Hepatic stellate cell (primary cell): Measurements from ENCODE around the gene TMEM81.

ENCODE experiments used
- DNase-seq: peaks from one replicate; pipeline ENCODE4 v3.0.0; 2011; ENCODE audit warnings: low spot score

TMEM81 gene

GRCh38 chr1:205084360-205084759, at the start of gene TMEM81:
Gene TMEM81, minus strand, starts transcription at chr1:205084460. Its CDS starts 140 bp downstream, at chr1:205084320.
- no peak for DNase-seq

GRCh38 chr1:205133287-205133686, 49.0 kb upstream of the TMEM81 start:
- no peak for DNase-seq

- DNase-seq, result no peak
Observed at GRCh38 chr1:205129447-205130029, 45.3 kb upstream of the TMEM81 start.

GRCh38 chr1:205128050-205128449, 43.8 kb upstream of the TMEM81 start:
- no peak for DNase-seq

- no peak for DNase-seq
Observed at GRCh38 chr1:205127646-205128045, 43.4 kb upstream of the TMEM81 start.

- DNase-seq, result no peak
Observed at GRCh38 chr1:205124726-205125125, 40.5 kb upstream of the TMEM81 start.

- no peak for DNase-seq
Observed at GRCh38 chr1:205122489-205122882, 38.2 kb upstream of the TMEM81 start.

- peak; percentile 87 for DNase-seq
Observed at GRCh38 chr1:205121660-205122488, 37.6 kb upstream of the TMEM81 start, which contains the start of gene RBBP5. Gene RBBP5, minus strand, starts transcription at chr1:205121978. Its CDS starts 105 bp downstream, at chr1:205121873.

- no peak for DNase-seq
Observed at GRCh38 chr1:205118752-205119151, 34.5 kb upstream of the TMEM81 start.

GRCh38 chr1:205111354-205111753, 27.1 kb upstream of the TMEM81 start:
- no peak for DNase-seq

GRCh38 chr1:205109711-205110110, 25.5 kb upstream of the TMEM81 start:
- no peak for DNase-seq

- no peak for DNase-seq
Observed at GRCh38 chr1:205109269-205109668, 25.0 kb upstream of the TMEM81 start.

GRCh38 chr1:205108464-205108863, 24.2 kb upstream of the TMEM81 start:
- DNase-seq, result no peak

- DNase-seq, result no peak
Observed at GRCh38 chr1:205107327-205107726, 23.1 kb upstream of the TMEM81 start.

- DNase-seq, result no peak
Observed at GRCh38 chr1:205102404-205102803, 18.1 kb upstream of the TMEM81 start.

GRCh38 chr1:205098242-205098641, 14.0 kb upstream of the TMEM81 start:
- no peak for DNase-seq

- no peak for DNase-seq
Observed at GRCh38 chr1:205095422-205095821, 11.2 kb upstream of the TMEM81 start.

GRCh38 chr1:205091043-205091740, 6.9 kb upstream of the TMEM81 start:
- DNase-seq, result no peak

GRCh38 chr1:205088341-205088740, 4.1 kb upstream of the TMEM81 start:
- no peak for DNase-seq

- DNase-seq, result no peak
Observed at GRCh38 chr1:205082431-205082830, 1.8 kb downstream of the TMEM81 start.

GRCh38 chr1:205077934-205078311, 6.3 kb downstream of the TMEM81 start:
- no peak for DNase-seq

GRCh38 chr1:205077158-205077933, 6.9 kb downstream of the TMEM81 start:
- DNase-seq, result peak; percentile 9
